BLaER1 treated with 17β-estradiol and CSF1 and Interleukin-3, amounts not matched to agents 10 nM and 100 nM (cell line): ENCODE measurements around the gene WDR49.

Source experiments
- H3K27ac ChIP-seq, 11 experiments: shearing (Covaris generic); formaldehyde crosslinking; 2 replicates each; pipeline ENCODE4 v1.8.1; 2022
- H3K27me3 ChIP-seq, 11 experiments: shearing (Covaris generic); formaldehyde crosslinking; 2 replicates each; pipeline ENCODE4 v1.8.1; 2022
- H3K36me3 ChIP-seq, 11 experiments: shearing (Covaris generic); formaldehyde crosslinking; 2 replicates each; pipeline ENCODE4 v1.8.1; 2022
- H3K4me1 ChIP-seq, 10 experiments: shearing (Covaris generic); formaldehyde crosslinking; 2 replicates each; pipeline ENCODE4 v1.8.1; 2022
- H3K4me2 ChIP-seq, 11 experiments: shearing (Covaris generic); formaldehyde crosslinking; 2 replicates each; pipeline ENCODE4 v1.8.1; 2022
- H3K4me3 ChIP-seq, 10 experiments: shearing (Covaris generic); formaldehyde crosslinking; 2 replicates each; pipeline ENCODE4 v1.8.1; 2022
- H3K9ac ChIP-seq, 11 experiments: shearing (Covaris generic); formaldehyde crosslinking; 2 replicates each; pipeline ENCODE4 v1.8.1; 2022
- H3K9me3 ChIP-seq, 11 experiments: shearing (Covaris generic); formaldehyde crosslinking; replicated peaks in 1 of 11; 2 replicates each; pipeline ENCODE4 v1.8.1; 2022
- H4K20me1 ChIP-seq, 11 experiments: shearing (Covaris generic); formaldehyde crosslinking; 2 replicates each; pipeline ENCODE4 v1.8.1; 2022
- Cebpa-rat ChIP-seq, 11 experiments: shearing (Covaris generic); IDR thresholded peaks; 2 replicates each; pipeline ENCODE4 v1.8.1; 2022

WDR49 gene

DNA sequence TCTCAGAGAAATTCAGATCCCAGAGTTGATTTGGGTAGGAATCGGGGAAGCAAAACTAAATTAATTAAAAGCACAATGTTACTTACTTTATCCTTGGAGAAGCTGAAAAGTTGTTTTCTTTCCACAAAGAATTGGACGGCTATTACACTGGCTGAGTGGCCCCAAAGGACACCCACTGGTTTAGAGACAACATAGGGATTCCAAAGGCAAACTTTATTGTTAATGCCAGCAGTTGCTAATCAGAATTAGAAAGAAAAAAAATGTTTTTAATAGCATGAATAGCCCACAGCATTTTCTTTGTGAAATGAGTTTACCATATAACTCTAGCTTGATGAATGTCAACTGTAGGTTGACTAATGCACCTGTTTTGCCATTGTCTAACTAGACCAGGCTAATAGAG lies 51.7 kb downstream of the WDR49 start:
- no peaks in the 10 kb centered on the region for H4K20me1 ChIP-seq
- no peaks in the 10 kb centered on the region for H3K36me3 ChIP-seq
- H3K4me2 ChIP-seq = no peak overlapping the region
- H3K4me3 ChIP-seq = no peak overlapping the region
- H3K4me1 ChIP-seq = no peaks in the 10 kb centered on the region
- TF ChIP-seq Cebpa-rat (IDR thresholded peaks at IDR 0.05) = no peak
- H3K27ac ChIP-seq = no peak overlapping the region
- H3K9me3 ChIP-seq = peaks cover 8 to 19% (median 13%) of the 10 kb centered on the region in 11 experiments; a peak in 19 of 22 replicates
- no peaks in the 10 kb centered on the region for H3K27me3 ChIP-seq
- H3K9ac ChIP-seq = no peak overlapping the region

DNA sequence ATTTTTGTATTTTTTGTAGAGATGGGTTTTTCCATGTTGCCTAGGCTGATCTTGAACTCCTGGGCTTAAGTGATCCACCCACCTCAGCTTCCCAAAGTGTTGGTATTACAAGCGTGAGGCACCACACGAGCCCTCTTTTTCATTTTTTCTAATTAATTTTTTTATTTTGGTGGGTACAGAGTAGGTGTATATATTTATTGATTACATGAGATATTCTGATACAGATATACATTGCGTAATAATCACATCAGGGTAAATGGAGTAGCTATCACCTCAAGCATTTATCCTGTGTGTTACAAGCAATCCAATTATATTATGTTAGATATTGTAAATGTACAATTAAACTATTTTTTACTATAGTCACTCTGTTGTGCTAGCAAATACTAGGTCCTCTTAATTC lies 66.1 kb downstream of the WDR49 start:
- Histone ChIP-seq H3K27me3 (no peaks in the 10 kb centered on the region), H3K4me3 (no peak overlapping the region), H3K36me3 (no peaks in the 10 kb centered on the region), H4K20me1 (no peaks in the 10 kb centered on the region), H3K4me1 (no peaks in the 10 kb centered on the region), H3K27ac (no peak overlapping the region), H3K9me3 (no peaks in the 10 kb centered on the region), H3K4me2 (no peak overlapping the region), H3K9ac (no peak overlapping the region)
- TF ChIP-seq Cebpa-rat (IDR thresholded peaks at IDR 0.05) = peak in 4 of 11 experiments; percentile 50 to 62 (median 56); a peak in 5 of 22 replicates

DNA sequence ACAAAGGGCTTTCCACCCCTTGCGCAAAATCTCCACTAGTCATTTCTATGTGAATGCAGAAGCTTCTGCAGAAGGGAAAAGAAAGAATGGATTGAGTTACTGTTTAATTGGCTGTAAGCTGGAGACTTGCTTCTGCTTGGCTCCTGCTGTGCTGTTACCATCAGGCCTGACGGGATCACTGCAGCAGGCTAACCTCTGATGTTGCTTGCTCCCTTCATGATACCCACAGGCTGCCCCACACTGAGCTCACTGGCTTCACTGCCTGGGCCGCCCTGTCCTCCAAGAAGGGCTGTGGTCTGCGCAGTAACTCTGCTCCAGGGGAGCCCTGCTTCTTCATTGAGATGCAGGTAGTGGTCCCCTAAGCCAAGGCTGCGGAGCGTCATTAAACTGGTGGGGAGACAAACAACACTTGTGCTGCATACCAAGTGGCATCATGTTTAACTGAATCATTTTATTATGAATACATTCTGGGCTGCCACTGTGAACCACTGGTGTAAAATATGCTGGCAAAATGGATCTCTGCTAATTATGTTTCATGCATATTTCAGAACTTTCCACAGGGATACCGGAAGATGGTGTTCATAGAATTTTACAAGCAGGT lies 78.6 kb downstream of the WDR49 start:
- Histone ChIP-seq H3K36me3 (no peaks in the 10 kb centered on the region), H3K27ac (no peak overlapping the region), H3K4me3 (no peak overlapping the region), H3K4me2 (no peak overlapping the region), H3K27me3 (no peaks in the 10 kb centered on the region), H3K9ac (no peak overlapping the region), H4K20me1 (no peaks in the 10 kb centered on the region), H3K9me3 (no peaks in the 10 kb centered on the region), H3K4me1 (no peaks in the 10 kb centered on the region)
- no peak for TF ChIP-seq Cebpa-rat (IDR thresholded peaks at IDR 0.05)

GRCh38 chr3:167572991-167573390 lies 80.8 kb downstream of the WDR49 start:
- no peak for TF ChIP-seq Cebpa-rat (IDR thresholded peaks at IDR 0.05)
- no peak overlapping the region for H3K4me2 ChIP-seq
- no peak overlapping the region for H3K4me3 ChIP-seq

DNA sequence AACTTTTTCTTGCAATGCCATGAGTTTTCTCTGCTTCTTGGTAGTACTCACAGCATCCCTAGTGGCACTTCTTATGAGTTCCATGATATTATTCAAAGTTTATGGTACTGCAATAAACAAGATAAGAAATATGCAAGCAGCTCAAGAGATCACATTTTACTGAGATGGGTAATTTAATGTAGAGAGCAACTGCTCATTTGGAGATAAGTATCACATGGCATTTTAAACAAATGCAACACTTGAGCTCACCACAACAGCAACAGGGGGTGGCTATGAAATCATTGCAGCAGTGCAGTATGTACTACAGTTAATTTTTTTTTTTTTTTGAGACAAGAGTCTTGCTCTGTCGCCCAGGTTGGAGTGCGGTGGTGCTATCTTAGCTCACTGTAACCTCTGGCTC lies 85.1 kb downstream of the WDR49 start:
- no peak overlapping the region for H3K9ac ChIP-seq
- no peak overlapping the region for H3K27ac ChIP-seq
- H3K4me3 ChIP-seq = no peak overlapping the region
- H3K4me1 ChIP-seq = no peaks in the 10 kb centered on the region
- no peaks in the 10 kb centered on the region for H3K9me3 ChIP-seq
- H3K27me3 ChIP-seq = no peaks in the 10 kb centered on the region
- H3K36me3 ChIP-seq = no peaks in the 10 kb centered on the region
- no peaks in the 10 kb centered on the region for H4K20me1 ChIP-seq
- TF ChIP-seq Cebpa-rat (IDR thresholded peaks at IDR 0.05) = no peak
- H3K4me2 ChIP-seq = no peak overlapping the region

More at GRCh38 chr3:167572991-167573390, 80.8 kb downstream of the WDR49 start:
- no peaks in the 10 kb centered on the region for H4K20me1 ChIP-seq
- no peaks in the 10 kb centered on the region for H3K4me1 ChIP-seq
- no peak overlapping the region for H3K27ac ChIP-seq
- H3K9ac ChIP-seq = no peak overlapping the region
- H3K9me3 ChIP-seq = no peaks in the 10 kb centered on the region
- no peaks in the 10 kb centered on the region for H3K27me3 ChIP-seq
- no peaks in the 10 kb centered on the region for H3K36me3 ChIP-seq

GRCh38 chr3:167565489-167565888 lies 88.3 kb downstream of the WDR49 start:
- Histone ChIP-seq H3K9ac (no peak overlapping the region), H3K27me3 (no peaks in the 10 kb centered on the region), H3K4me2 (no peak overlapping the region), H3K4me1 (no peaks in the 10 kb centered on the region), H3K9me3 (no peaks in the 10 kb centered on the region), H4K20me1 (no peaks in the 10 kb centered on the region), H3K4me3 (no peak overlapping the region), H3K36me3 (no peaks in the 10 kb centered on the region), H3K27ac (no peak overlapping the region)
- TF ChIP-seq Cebpa-rat (IDR thresholded peaks at IDR 0.05) = no peak

DNA sequence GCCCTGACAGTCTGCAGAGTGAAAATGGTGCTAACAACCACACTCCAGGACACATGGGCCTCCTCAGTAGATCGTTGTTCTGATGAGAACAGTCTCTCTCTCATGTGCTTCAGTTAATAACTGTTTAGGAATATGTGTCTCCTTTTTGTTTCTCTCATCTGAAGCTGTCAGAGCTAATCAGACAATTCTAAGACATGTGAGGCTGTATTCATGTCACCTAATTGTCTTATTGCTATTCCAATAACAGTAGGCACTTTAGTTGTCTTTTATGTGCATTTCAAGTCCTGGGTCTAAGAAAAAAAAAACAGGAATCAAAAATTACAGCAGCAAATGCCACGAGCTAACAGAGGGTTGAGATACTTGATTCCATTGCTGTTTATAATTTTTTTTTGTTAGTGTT lies 89.1 kb downstream of the WDR49 start:
- H3K27me3 ChIP-seq = no peaks in the 10 kb centered on the region
- no peaks in the 10 kb centered on the region for H4K20me1 ChIP-seq
- no peak overlapping the region for H3K27ac ChIP-seq
- H3K4me1 ChIP-seq = no peaks in the 10 kb centered on the region
- H3K36me3 ChIP-seq = no peaks in the 10 kb centered on the region
- no peak overlapping the region for H3K4me3 ChIP-seq
- H3K9ac ChIP-seq = no peak overlapping the region
- no peak overlapping the region for H3K4me2 ChIP-seq
- no peak for TF ChIP-seq Cebpa-rat (IDR thresholded peaks at IDR 0.05)
- H3K9me3 ChIP-seq = no peaks in the 10 kb centered on the region

DNA sequence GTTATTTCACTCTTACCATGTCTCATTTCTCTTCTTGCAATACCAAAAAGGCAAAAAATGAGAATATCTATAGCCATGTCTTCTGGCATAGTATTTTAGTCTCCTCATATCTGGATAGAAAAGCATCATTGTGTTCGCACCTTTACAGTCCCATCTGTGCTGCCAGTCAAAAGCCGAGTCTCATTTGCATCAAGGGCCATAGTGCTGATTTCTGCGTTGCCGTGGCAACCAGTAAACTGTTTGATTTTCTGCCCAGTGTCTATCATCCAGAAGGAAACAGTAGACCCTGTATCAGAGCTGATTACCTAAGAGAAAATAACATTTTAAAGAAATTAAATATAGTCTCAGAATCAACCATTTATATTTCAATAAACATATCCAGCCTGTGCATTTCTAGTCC lies 93.8 kb downstream of the WDR49 start:
- H3K27me3 ChIP-seq = no peaks in the 10 kb centered on the region
- H3K4me3 ChIP-seq = no peak overlapping the region
- H3K9ac ChIP-seq = no peak overlapping the region
- H4K20me1 ChIP-seq = no peaks in the 10 kb centered on the region
- H3K27ac ChIP-seq = no peak overlapping the region
- no peaks in the 10 kb centered on the region for H3K36me3 ChIP-seq
- no peak for TF ChIP-seq Cebpa-rat (IDR thresholded peaks at IDR 0.05)
- H3K4me1 ChIP-seq = no peaks in the 10 kb centered on the region
- H3K9me3 ChIP-seq = no peaks in the 10 kb centered on the region
- no peak overlapping the region for H3K4me2 ChIP-seq

DNA sequence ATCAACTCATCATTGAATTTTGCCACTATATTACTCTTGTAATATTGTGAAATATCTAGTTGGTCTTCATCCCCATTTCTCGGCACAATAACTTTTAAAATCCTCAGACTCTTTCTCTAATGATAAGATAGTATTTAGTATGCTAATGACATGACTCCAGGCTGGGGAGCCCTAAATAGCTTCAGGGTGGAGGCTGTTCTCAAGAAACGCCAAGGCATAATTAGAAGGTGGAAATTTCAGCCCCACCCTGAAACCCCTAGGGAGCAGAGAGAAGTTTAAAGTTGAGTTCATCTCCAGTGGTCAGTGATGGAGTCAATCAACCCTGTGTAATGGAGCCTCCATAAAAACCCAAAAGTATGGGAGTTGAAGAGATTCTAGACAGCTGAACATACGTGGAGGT lies 98.8 kb downstream of the WDR49 start:
- Histone ChIP-seq H3K9me3 (no peaks in the 10 kb centered on the region), H3K27ac (no peak overlapping the region), H3K27me3 (no peaks in the 10 kb centered on the region), H3K9ac (no peak overlapping the region), H3K4me3 (no peak overlapping the region), H3K4me1 (no peaks in the 10 kb centered on the region), H3K36me3 (no peaks in the 10 kb centered on the region), H3K4me2 (no peak overlapping the region), H4K20me1 (no peaks in the 10 kb centered on the region)
- TF ChIP-seq Cebpa-rat (IDR thresholded peaks at IDR 0.05) = no peak

- H3K27me3 ChIP-seq = no peaks in the 10 kb centered on the region
- H3K4me2 ChIP-seq = no peak overlapping the region
- no peaks in the 10 kb centered on the region for H3K36me3 ChIP-seq
- TF ChIP-seq Cebpa-rat (IDR thresholded peaks at IDR 0.05) = no peak
- no peaks in the 10 kb centered on the region for H4K20me1 ChIP-seq
- no peak overlapping the region for H3K4me3 ChIP-seq
- H3K27ac ChIP-seq = no peak overlapping the region
- no peak overlapping the region for H3K9ac ChIP-seq
- no peaks in the 10 kb centered on the region for H3K4me1 ChIP-seq
- H3K9me3 ChIP-seq = peaks cover 0 to 17% (median 11%) of the 10 kb centered on the region in 11 experiments; a peak in 8 of 22 replicates
These were observed 115.7 kb downstream of the WDR49 start for GRCh38 chr3:167538081-167538480.
